Calu3 (cell line): ENCODE data around the gene OR6C68. TPM values are rescaled to one million over a fixed set of nuclear protein-coding genes. Genes with fewer than 3 reads are reported as not detected.
"Not testable (repeated sequence)": the region's sequence is repeated elsewhere in the genome, so short reads cannot be mapped to it uniquely, and the experiment has no call there.

ENCODE experiments used
- BruUV-seq: library from RNA; stranded (reverse); fragments of 400-500 nt; replicated peaks from 2 replicates; lab custom pipeline; 2021; lab: Mats Ljungman, UMichigan
- CTCF ChIA-PET: fragments of 300-600 bp; sonication (Branson Sonifier 250); formaldehyde crosslinking; loops from one replicate; lab custom pipeline; 2022; ENCODE audit warnings: antibody characterized with exemption; lab: Charles Lee
- DNase-seq: peaks from one replicate; pipeline ENCODE4 v3.0.0; 2022
- H3K27ac Mint-ChIP-seq: one replicate; pipeline ENCODE4 v1.8.0; 2022; ENCODE audit warnings: mixed read lengths; ENCODE audit not compliant: unreplicated experiment
- H3K27me3 Mint-ChIP-seq: one replicate; pipeline ENCODE4 v1.8.0; 2022; ENCODE audit warnings: mixed read lengths; ENCODE audit not compliant: unreplicated experiment
- H3K36me3 Mint-ChIP-seq: one replicate; pipeline ENCODE4 v1.8.0; 2022; ENCODE audit warnings: mild to moderate bottlenecking, moderate library complexity, mixed read lengths; ENCODE audit not compliant: insufficient read depth, unreplicated experiment
- H3K4me1 Mint-ChIP-seq: one replicate; pipeline ENCODE4 v1.8.0; 2022; ENCODE audit warnings: mild to moderate bottlenecking, low read depth, mixed read lengths; ENCODE audit not compliant: unreplicated experiment
- H3K4me3 Mint-ChIP-seq: one replicate; pipeline ENCODE4 v1.8.0; 2022; ENCODE audit warnings: mild to moderate bottlenecking, low read depth, moderate library complexity, mixed read lengths; ENCODE audit not compliant: unreplicated experiment
- H3K9me3 Mint-ChIP-seq: one replicate; pipeline ENCODE4 v1.8.0; 2022; ENCODE audit warnings: low read depth, mixed read lengths; ENCODE audit not compliant: unreplicated experiment
- CTCF ChIP-seq: fragments of 200-600 bp; IDR thresholded peaks from one replicate; pipeline ENCODE4 v1.8.0; 2022; ENCODE audit warnings: antibody characterized with exemption; ENCODE audit not compliant: unreplicated experiment
- intact Hi-C: fragments of 100-400 bp; cut with micrococcal nuclease; formaldehyde crosslinking; loops from one replicate; pipeline ENCODE4 v1.10.0; 2022; ENCODE audit not compliant: unreplicated experiment
- total RNA-seq: library from RNA; stranded (reverse); gene quantifications from 2 replicates; pipeline ENCODE4 v1.2.3, GENCODE V29; 2022

OR6C68 gene
- total RNA-seq, 1 experiment from 2014 or later: not detected

DNA sequence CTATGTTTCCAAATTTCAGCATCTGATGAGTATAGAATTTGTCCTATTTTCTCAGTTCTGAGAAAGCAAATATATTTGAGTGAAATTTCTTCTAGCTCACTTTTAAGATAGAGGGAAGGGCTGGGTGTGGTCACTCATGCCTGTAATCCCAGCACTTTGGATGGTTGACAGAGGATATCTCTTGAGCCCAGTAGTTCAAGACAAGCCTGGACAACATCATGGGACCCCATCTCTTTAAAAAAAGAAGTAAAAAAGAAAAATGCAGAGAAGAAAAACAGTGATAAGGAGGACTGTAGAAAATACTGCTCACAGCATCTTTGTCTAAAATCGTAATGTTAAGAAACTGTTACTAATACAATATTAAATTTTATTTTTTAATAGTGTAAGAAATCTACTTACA, 19.9 kb upstream of the OR6C68 start:
- Mint-ChIP-seq H3K27ac (no peak overlapping the region), H3K4me1 (no peaks in the 10 kb centered on the region), H3K4me3 (no peak overlapping the region), H3K9me3 (no peaks in the 10 kb centered on the region), H3K27me3 (no peaks in the 10 kb centered on the region), H3K36me3 (no peaks in the 10 kb centered on the region)
- no peak for TF ChIP-seq CTCF
- intact Hi-C loops: no loop called here
- no peak for DNase-seq
- CTCF ChIA-PET: interaction anchor here (1.2 kb wide), 1 partner anchor 9 kb away, joined by 3 read pairs; no protein-coding TSS in a partner anchor
- BruUV-seq: no TSS peak

- intact Hi-C loops, H3K4me1 Mint-ChIP-seq, DNase-seq, BruUV-seq, H3K27me3 Mint-ChIP-seq, H3K27ac Mint-ChIP-seq, H3K36me3 Mint-ChIP-seq, CTCF ChIA-PET, H3K9me3 Mint-ChIP-seq, H3K4me3 Mint-ChIP-seq: not testable (repeated sequence)
These were observed 13.0 kb upstream of the OR6C68 start for GRCh38 chr12:55479136-55479535.

DNA sequence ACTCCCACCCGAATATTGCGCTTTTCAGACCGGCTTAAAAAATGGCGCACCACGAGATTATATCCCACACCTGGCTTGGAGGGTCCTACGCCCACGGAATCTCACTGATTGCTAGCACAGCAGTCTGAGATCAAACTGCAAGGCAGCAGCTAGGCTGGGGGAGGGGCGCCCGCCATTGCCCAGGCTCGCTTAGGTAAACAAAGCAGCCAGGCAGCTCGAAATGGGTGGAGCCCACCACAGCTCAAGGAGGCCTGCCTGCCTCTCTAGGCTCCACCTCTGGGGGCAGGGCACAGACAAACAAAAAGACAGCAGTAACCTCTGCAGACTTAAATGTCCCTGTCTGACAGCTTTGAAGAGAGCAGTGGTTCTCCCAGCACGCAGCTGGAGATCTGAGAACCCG, 7.9 kb upstream of the OR6C68 start:
- H3K27ac Mint-ChIP-seq, DNase-seq, H3K27me3 Mint-ChIP-seq, H3K4me3 Mint-ChIP-seq, H3K36me3 Mint-ChIP-seq, H3K4me1 Mint-ChIP-seq, H3K9me3 Mint-ChIP-seq, CTCF ChIA-PET, BruUV-seq, intact Hi-C loops: not testable (repeated sequence)

- no peak overlapping the region for H3K4me3 Mint-ChIP-seq
- no TSS peak for BruUV-seq
- TF ChIP-seq CTCF: no peak
- CTCF ChIA-PET: interaction anchor here (0.6 kb wide), 1 partner anchor 286 kb away, joined by 3 read pairs; no protein-coding TSS in a partner anchor
- H3K27me3 Mint-ChIP-seq: no peaks in the 10 kb centered on the region
- H3K36me3 Mint-ChIP-seq: no peaks in the 10 kb centered on the region
- H3K27ac Mint-ChIP-seq: no peak overlapping the region
- H3K9me3 Mint-ChIP-seq: no peaks in the 10 kb centered on the region
- intact Hi-C loops: no loop called here
- no peak for DNase-seq
- no peaks in the 10 kb centered on the region for H3K4me1 Mint-ChIP-seq
These were observed 3.3 kb downstream of the OR6C68 start for GRCh38 chr12:55495490-55495889.

DNA sequence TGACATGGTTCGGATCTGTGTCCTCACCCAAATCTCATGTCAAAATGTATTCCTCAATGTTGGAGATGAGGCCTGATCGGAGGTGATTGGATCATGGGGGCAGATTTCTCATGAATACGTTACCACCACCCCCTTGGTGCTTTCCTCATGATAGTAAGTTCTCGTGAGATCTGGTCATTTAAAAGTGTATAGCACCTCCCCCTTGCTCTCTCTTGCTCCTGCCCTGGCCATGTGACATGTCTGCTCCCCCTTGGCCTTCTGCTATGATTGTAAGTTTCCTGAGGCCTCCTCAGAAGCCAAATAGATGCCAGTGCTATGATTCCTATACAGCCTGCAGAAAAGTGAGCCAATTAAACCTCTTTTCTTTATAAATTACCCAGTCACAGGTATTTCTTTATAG, 7.1 kb downstream of the OR6C68 start:
- H3K36me3 Mint-ChIP-seq: no peaks in the 10 kb centered on the region

More for the DNA sequence above, 7.1 kb downstream of the OR6C68 start:
- no peak overlapping the region for H3K4me3 Mint-ChIP-seq
- no TSS peak for BruUV-seq
- CTCF ChIA-PET: interaction anchor here (0.7 to 0.9 kb wide), 2 partner anchors 9 to 284 kb away, joined by 3 to 5 read pairs; no protein-coding TSS in a partner anchor
- no peaks in the 10 kb centered on the region for H3K27me3 Mint-ChIP-seq
- no peak for DNase-seq
- H3K4me1 Mint-ChIP-seq: no peaks in the 10 kb centered on the region
- TF ChIP-seq CTCF: no peak
- intact Hi-C loops: no loop called here
- no peak overlapping the region for H3K27ac Mint-ChIP-seq
- H3K9me3 Mint-ChIP-seq: no peaks in the 10 kb centered on the region
